AG10803 (cell line): ENCODE measurements around the gene TAF3.

Experiments used
- DNase-seq: peaks from one replicate; pipeline ENCODE4 v3.0.0; 2010; ENCODE audit warnings: low read depth
- H3K4me3 ChIP-seq: 2 replicates; pipeline ENCODE4 v1.5.1; 2011; ENCODE audit warnings: mild to moderate bottlenecking, low read length, control low read depth
- CTCF ChIP-seq: conservative IDR thresholded peaks from 2 replicates; pipeline ENCODE4 v1.5.1; 2011; ENCODE audit warnings: mild to moderate bottlenecking, low read length, control low read depth, inconsistent platforms

TAF3 gene

GRCh38 chr10:8034466-8035005 is 216.2 kb downstream of the TAF3 start:
- TF ChIP-seq CTCF, result no peak
- DNase-seq, result no peak
- no peak overlapping the region for H3K4me3 ChIP-seq

GRCh38 chr10:8035006-8035640 is 216.8 kb downstream of the TAF3 start:
- DNase-seq, result no peak
- no peak for TF ChIP-seq CTCF
- no peak overlapping the region for H3K4me3 ChIP-seq

- no peak for TF ChIP-seq CTCF
- no peak overlapping the region for H3K4me3 ChIP-seq
- no peak for DNase-seq
These were observed 217.6 kb downstream of the TAF3 start for GRCh38 chr10:8035641-8036470.

GRCh38 chr10:8036506-8037198 is 218.3 kb downstream of the TAF3 start:
- H3K4me3 ChIP-seq, result no peak overlapping the region
- no peak for TF ChIP-seq CTCF
- DNase-seq, result no peak

GRCh38 chr10:8037199-8037801 is 219.0 kb downstream of the TAF3 start:
- TF ChIP-seq CTCF, result no peak
- no peak for DNase-seq
- H3K4me3 ChIP-seq, result no peak overlapping the region

- no peak overlapping the region for H3K4me3 ChIP-seq
- DNase-seq, result no peak
- TF ChIP-seq CTCF, result no peak
These were observed 219.9 kb downstream of the TAF3 start for GRCh38 chr10:8037941-8038894.
